Ishikawa (cell line): ENCODE results near the gene GRAMD4.

ENCODE experiments used
- CEBPB ChIP-seq: IDR thresholded peaks from 2 replicates; pipeline ENCODE4 v1.6.1; 2012
- CREB1 ChIP-seq: IDR thresholded peaks from 2 replicates; pipeline ENCODE4 v1.6.1; 2012; ENCODE audit warnings: low read depth
- EGR1 ChIP-seq: IDR thresholded peaks from 2 replicates; pipeline ENCODE4 v1.6.1; 2012
- EP300 ChIP-seq: IDR thresholded peaks from 2 replicates; pipeline ENCODE4 v1.6.1; 2012; ENCODE audit warnings: borderline replicate concordance
- FOXM1 ChIP-seq: IDR thresholded peaks from 2 replicates; pipeline ENCODE4 v1.6.1; 2012; ENCODE audit warnings: low read depth, borderline replicate concordance
- NFIC ChIP-seq: IDR thresholded peaks from 2 replicates; pipeline ENCODE4 v1.6.1; 2012
- RAD21 ChIP-seq: IDR thresholded peaks from 2 replicates; pipeline ENCODE4 v1.6.1; 2012; ENCODE audit warnings: low read depth
- REST ChIP-seq: IDR thresholded peaks from 2 replicates; pipeline ENCODE4 v1.6.1; 2012; ENCODE audit warnings: low read depth, mild to moderate bottlenecking
- TAF1 ChIP-seq: IDR thresholded peaks from 2 replicates; pipeline ENCODE4 v1.6.1; 2012; ENCODE audit warnings: low read depth, mild to moderate bottlenecking
- TCF12 ChIP-seq: IDR thresholded peaks from 2 replicates; pipeline ENCODE4 v1.6.1; 2012; ENCODE audit warnings: low read depth
- TEAD4 ChIP-seq: IDR thresholded peaks from 2 replicates; pipeline ENCODE4 v1.6.1; 2012
- USF1 ChIP-seq: IDR thresholded peaks from 2 replicates; pipeline ENCODE4 v1.6.1; 2012
- YY1 ChIP-seq: IDR thresholded peaks from 2 replicates; pipeline ENCODE4 v1.6.1; 2012; ENCODE audit warnings: low read depth
- ZBTB7A ChIP-seq: IDR thresholded peaks from 2 replicates; pipeline ENCODE4 v1.6.1; 2012; ENCODE audit warnings: low read depth
- TF ChIP-seq, protein P1 (sequence below): IDR thresholded peaks from 2 replicates; pipeline ENCODE4 v1.6.1; 2012

Gene GRAMD4

GRCh38 chr22:46660604-46661201, 40.5 kb downstream of the GRAMD4 start:
- TF ChIP-seq ZBTB7A (peak; percentile 43; the same call in 1 of the 2 replicates), CREB1 (no peak)

DNA sequence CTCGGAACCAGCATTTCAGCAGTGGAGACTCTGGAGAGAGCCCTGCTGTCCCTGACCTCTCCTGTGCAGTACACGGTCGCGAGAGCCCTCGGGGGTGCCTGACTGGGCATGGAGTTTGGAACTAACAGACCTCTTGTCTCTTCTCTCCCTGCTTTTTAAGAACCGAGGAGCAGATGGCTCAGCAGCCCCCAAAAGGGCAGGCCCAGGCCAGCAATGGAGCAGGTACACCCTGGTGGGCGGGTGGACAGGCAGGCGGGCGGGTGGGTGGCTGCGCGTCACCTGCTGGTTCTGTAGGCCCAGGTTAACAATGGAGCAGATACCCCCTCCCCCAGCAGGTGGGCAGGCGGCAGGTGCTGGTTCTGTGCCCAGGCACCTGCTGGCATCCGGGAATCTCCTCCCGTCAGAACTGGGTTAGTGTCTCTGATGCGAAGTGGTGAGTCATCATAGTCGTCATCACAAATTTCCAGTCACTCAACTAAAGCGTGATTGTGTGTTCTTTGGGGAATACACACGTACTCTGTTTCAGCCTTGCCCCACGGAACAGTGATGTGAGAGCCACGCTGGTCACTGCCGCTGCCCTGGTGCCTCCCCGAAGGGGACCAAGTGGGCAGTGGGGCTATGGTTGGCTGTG, 41.1 kb downstream of the GRAMD4 start:
- TF ChIP-seq TCF12 (no peak), CREB1 (0 out of 2 replicates have a peak, but pooled peaks have one; percentile 42)

DNA sequence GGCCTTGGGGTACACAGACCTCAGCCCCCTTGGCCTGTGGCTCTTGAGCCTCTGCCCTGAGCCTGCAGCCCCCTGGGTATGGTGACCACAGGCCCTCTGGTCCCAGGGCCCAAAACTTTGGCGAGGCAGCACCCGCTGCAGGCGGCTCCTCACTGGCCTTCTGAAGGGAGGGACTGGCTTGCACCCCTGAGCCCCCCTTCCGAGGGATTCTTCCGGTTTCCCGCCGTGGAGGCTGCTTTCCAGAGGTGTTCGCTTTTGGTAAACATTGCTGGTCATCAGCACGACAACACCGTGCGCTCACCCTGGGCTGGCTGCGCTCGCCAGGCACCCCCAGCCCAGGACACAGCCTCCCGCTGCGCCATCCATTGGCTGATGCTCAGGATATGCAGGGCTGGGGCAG, 42.0 kb downstream of the GRAMD4 start:
- no peak for TF ChIP-seq EGR1
- no peak for TF ChIP-seq ZBTB7A
- no peak for TF ChIP-seq FOXM1
- no peak for TF ChIP-seq NFIC
- TF ChIP-seq REST = no peak
- TF ChIP-seq YY1 = no peak
- TF ChIP-seq, protein P1, sequence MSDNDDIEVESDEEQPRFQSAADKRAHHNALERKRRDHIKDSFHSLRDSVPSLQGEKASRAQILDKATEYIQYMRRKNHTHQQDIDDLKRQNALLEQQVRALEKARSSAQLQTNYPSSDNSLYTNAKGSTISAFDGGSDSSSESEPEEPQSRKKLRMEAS = no peak
- TF ChIP-seq RAD21 = no peak

- TF ChIP-seq CEBPB (no peak), TCF12 (no peak), USF1 (no peak)
Measured at GRCh38 chr22:46663001-46663400, 42.8 kb downstream of the GRAMD4 start.

GRCh38 chr22:46663436-46664100, 43.4 kb downstream of the GRAMD4 start:
- TF ChIP-seq RAD21 = no peak
- no peak for TF ChIP-seq CEBPB
- no peak for TF ChIP-seq TEAD4
- no peak for TF ChIP-seq TAF1
- TF ChIP-seq YY1 = no peak
- TF ChIP-seq TCF12 = no peak
- no peak for TF ChIP-seq ZBTB7A
- TF ChIP-seq, protein P1 = no peak
- TF ChIP-seq REST = no peak
- TF ChIP-seq FOXM1 = no peak
- TF ChIP-seq USF1 = no peak
- TF ChIP-seq EGR1 = no peak
- no peak for TF ChIP-seq NFIC
- TF ChIP-seq CREB1 = no peak
- TF ChIP-seq EP300 = no peak

DNA sequence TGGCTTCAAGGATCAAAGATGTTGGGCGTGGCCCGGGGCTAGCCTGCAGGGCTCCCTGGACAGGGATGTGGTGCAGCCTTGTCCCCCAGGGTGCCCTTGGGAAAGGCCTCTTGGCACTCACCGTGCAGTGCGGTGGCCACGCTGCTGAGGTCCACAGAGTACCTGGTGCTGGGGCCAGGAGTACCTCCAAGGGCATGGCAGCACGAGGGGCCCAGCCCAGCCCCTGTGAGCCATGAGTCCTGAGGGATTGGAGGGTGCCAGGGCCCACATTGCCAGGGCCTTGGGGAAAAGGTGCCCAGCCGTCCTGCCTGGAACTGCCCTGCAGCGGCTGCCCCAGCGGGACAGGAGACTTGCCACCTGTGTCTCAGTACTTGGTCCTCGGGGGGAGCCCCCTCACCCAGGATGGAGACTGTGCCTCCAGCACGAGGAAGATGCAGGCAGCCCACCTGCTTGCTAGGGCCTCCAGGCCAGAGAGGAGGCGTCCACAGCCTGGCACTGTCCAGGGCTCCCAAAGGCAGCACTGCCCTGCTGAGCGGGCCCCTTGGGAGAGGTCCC, 44.2 kb downstream of the GRAMD4 start:
- TF ChIP-seq NFIC = no peak
- no peak for TF ChIP-seq REST
- no peak for TF ChIP-seq YY1
- no peak for TF ChIP-seq CREB1
- TF ChIP-seq, protein P1 = no peak
- no peak for TF ChIP-seq CEBPB
- TF ChIP-seq USF1 = no peak
- TF ChIP-seq TAF1 = no peak
- no peak for TF ChIP-seq RAD21
- TF ChIP-seq TEAD4 = no peak
- no peak for TF ChIP-seq EGR1
- no peak for TF ChIP-seq FOXM1
- TF ChIP-seq ZBTB7A = no peak
- no peak for TF ChIP-seq TCF12
- no peak for TF ChIP-seq EP300
